Stimulated activated CD8-positive, alpha-beta memory T cell treated with anti-CD3 and anti-CD28 coated beads, Interleukin-2, amount 100 ng/mL, for 1 hour (primary cell): Measurements from ENCODE around the gene ATAD2B.

Experiments
- DNase-seq, 2 donors: peaks; one replicate each; pipeline ENCODE4 v3.0.0-alpha.2; 2020; ENCODE audit warnings: low read depth in 2 of 2

Gene ATAD2B

GRCh38 chr2:23912054-23912453 lies 14.9 kb downstream of the ATAD2B start:
- DNase-seq: no peak

GRCh38 chr2:23905155-23905554 lies 21.8 kb downstream of the ATAD2B start:
- no peak for DNase-seq

GRCh38 chr2:23904692-23905091 lies 22.2 kb downstream of the ATAD2B start:
- no peak for DNase-seq

GRCh38 chr2:23904215-23904614 lies 22.7 kb downstream of the ATAD2B start:
- DNase-seq: no peak

GRCh38 chr2:23903034-23903433 lies 23.9 kb downstream of the ATAD2B start:
- no peak for DNase-seq

GRCh38 chr2:23901966-23902846 lies 24.7 kb downstream of the ATAD2B start:
- DNase-seq: no peak

GRCh38 chr2:23900541-23901322 lies 26.2 kb downstream of the ATAD2B start:
- DNase-seq: no peak

GRCh38 chr2:23900133-23900532 lies 26.8 kb downstream of the ATAD2B start:
- no peak for DNase-seq

GRCh38 chr2:23871206-23871605 lies 55.7 kb downstream of the ATAD2B start:
- DNase-seq: no peak

GRCh38 chr2:23867449-23867848 lies 59.5 kb downstream of the ATAD2B start:
- DNase-seq: no peak

GRCh38 chr2:23862716-23863426 lies 64.1 kb downstream of the ATAD2B start:
- no peak for DNase-seq

GRCh38 chr2:23861952-23862351 lies 65.0 kb downstream of the ATAD2B start:
- DNase-seq: no peak

GRCh38 chr2:23859983-23860382 lies 66.9 kb downstream of the ATAD2B start:
- DNase-seq: no peak

- DNase-seq: no peak
Observed at GRCh38 chr2:23859234-23859633, 67.7 kb downstream of the ATAD2B start.

- no peak for DNase-seq
Observed at GRCh38 chr2:23850564-23851256, 76.2 kb downstream of the ATAD2B start.

GRCh38 chr2:23844905-23845304 lies 82.0 kb downstream of the ATAD2B start:
- no peak for DNase-seq

- DNase-seq: no peak
Observed at GRCh38 chr2:23843051-23843976, 83.6 kb downstream of the ATAD2B start.

- no peak for DNase-seq
Observed at GRCh38 chr2:23839919-23840578, 86.9 kb downstream of the ATAD2B start.

GRCh38 chr2:23838996-23839395 lies 87.9 kb downstream of the ATAD2B start:
- no peak for DNase-seq

GRCh38 chr2:23838581-23838980 lies 88.3 kb downstream of the ATAD2B start:
- no peak for DNase-seq
